H1 (cell line): ENCODE data around the gene C17orf114.

ENCODE experiments used
- CTCF ChIA-PET: fragments of 300-600 bp; sonication (Branson Sonifier 250); formaldehyde crosslinking; loops from one replicate; lab custom pipeline; 2021; ENCODE audit not compliant: partially characterized antibody; lab: Charles Lee
- POLR2A ChIA-PET: fragments of 300-600 bp; sonication (Branson Sonifier 250); formaldehyde crosslinking; loops from one replicate; lab custom pipeline; 2021; ENCODE audit warnings: inconsistent platforms; ENCODE audit not compliant: partially characterized antibody; lab: Charles Lee
- DNase-seq, 2 experiments: peaks; one replicate each; pipeline versions ENCODE4 v3.0.0 to v3.0.0-alpha.2; 2010 to 2022; ENCODE audit warnings: low spot score in 2 of 2, low read depth in 1 of 2, mixed read lengths in 1 of 2
- FAIRE-seq: peaks from 2 replicates; lab custom pipeline; 2011; peaks lifted over from hg19 to GRCh38; lab: Jason Lieb, UNC
- H2AFZ ChIP-seq: 2 replicates; pipeline ENCODE4 v1.8.1; 2012; ENCODE audit warnings: low read length, inconsistent platforms
- H2AK5ac ChIP-seq: 2 replicates; pipeline ENCODE4 v1.6.1; 2013; ENCODE audit warnings: low read depth, low read length
- H2BK120ac ChIP-seq: replicated peaks from 2 replicates; pipeline ENCODE3; 2013; ENCODE audit warnings: low read depth, low read length, inconsistent platforms
- H2BK12ac ChIP-seq: 2 replicates; pipeline ENCODE4 v1.6.1; 2013; ENCODE audit warnings: low read depth, low read length
- H2BK15ac ChIP-seq: 2 replicates; pipeline ENCODE4 v1.6.1; 2013; ENCODE audit warnings: low read length
- H2BK20ac ChIP-seq: 2 replicates; pipeline ENCODE4 v1.6.1; 2013; ENCODE audit warnings: low read length
- H2BK5ac ChIP-seq: 2 replicates; pipeline ENCODE4 v1.6.1; 2013; ENCODE audit warnings: low read depth, low read length
- H3K14ac ChIP-seq: 2 replicates; pipeline ENCODE4 v1.6.1; 2013; ENCODE audit warnings: inconsistent platforms; ENCODE audit not compliant: insufficient read length
- H3K18ac ChIP-seq: 2 replicates; pipeline ENCODE4 v1.6.1; 2013; ENCODE audit warnings: low read length; ENCODE audit errors: extremely low read depth
- H3K23ac ChIP-seq: 2 replicates; pipeline ENCODE4 v1.6.1; 2013; ENCODE audit warnings: inconsistent platforms; ENCODE audit not compliant: insufficient read length
- H3K23me2 ChIP-seq: 2 replicates; pipeline ENCODE4 v1.6.1; 2013; ENCODE audit warnings: low read depth, low read length
- H3K27ac ChIP-seq: 2 replicates; pipeline ENCODE4 v1.6.1; 2011; ENCODE audit warnings: low read depth, low read length, inconsistent platforms
- H3K27me3 ChIP-seq, 4 experiments: replicated peaks in 1 of 4; 1 replicate in 1 of 4; 2 replicates in 3 of 4; pipeline versions ENCODE4 v1.6.1 to v1.8.1; 2011 to 2013; ENCODE audit warnings: low read length in 3 of 4, mild to moderate bottlenecking in 3 of 4, inconsistent platforms in 2 of 4, mixed read lengths in 2 of 4, moderate library complexity in 1 of 4; ENCODE audit not compliant: control insufficient read depth in 3 of 4, insufficient read depth in 3 of 4; ENCODE audit errors: extremely low read depth in 1 of 4
- H3K36me3 ChIP-seq, 4 experiments: 2 replicates each; pipeline versions ENCODE4 v1.6.1 to v1.8.1; 2011 to 2013; ENCODE audit warnings: mild to moderate bottlenecking in 4 of 4, low read length in 3 of 4, moderate library complexity in 2 of 4, control low read depth in 1 of 4, inconsistent platforms in 1 of 4; ENCODE audit not compliant: insufficient read depth in 4 of 4, control insufficient read depth in 2 of 4
- H3K4ac ChIP-seq: replicated peaks from 2 replicates; pipeline ENCODE3; 2013; ENCODE audit warnings: low read length, low read depth, mixed read lengths, inconsistent platforms; ENCODE audit not compliant: insufficient read length
- H3K4me1 ChIP-seq, 4 experiments: replicated peaks in 1 of 4; 1 replicate in 1 of 4; 2 replicates in 3 of 4; pipeline versions ENCODE4 v1.6.1 to v1.8.1; 2011 to 2013; ENCODE audit warnings: low read length in 3 of 4, inconsistent platforms in 2 of 4, mixed read lengths in 1 of 4; ENCODE audit not compliant: insufficient read depth in 4 of 4, control insufficient read depth in 3 of 4
- H3K4me2 ChIP-seq, 2 experiments: 2 replicates each; pipeline versions ENCODE4 v1.6.1 to v1.8.1; 2011 to 2013; ENCODE audit warnings: low read depth in 2 of 2, low read length in 2 of 2, control low read depth in 1 of 2, inconsistent platforms in 1 of 2, mild to moderate bottlenecking in 1 of 2; ENCODE audit not compliant: insufficient read depth in 1 of 2
- H3K4me3 ChIP-seq, 4 experiments: fragments of 200-600, 300-600 bp in 1 of 4; sonication (generic), shearing (Covaris generic), sonication (Bioruptor Twin) in 1 of 4; 2 replicates each; pipeline versions ENCODE4 v1.5.1 to v1.8.1; 2011 to 2016; ENCODE audit warnings: low read length in 4 of 4, low read depth in 3 of 4, control low read depth in 2 of 4, inconsistent platforms in 2 of 4, mild to moderate bottlenecking in 2 of 4, mixed read lengths in 1 of 4, moderate library complexity in 1 of 4; ENCODE audit not compliant: insufficient read depth in 2 of 4; ENCODE audit errors: extremely low read depth in 1 of 4
- H3K56ac ChIP-seq: replicated peaks from 2 replicates; pipeline ENCODE3; 2013; ENCODE audit warnings: low read depth, mild to moderate bottlenecking, mixed read lengths, low read length, inconsistent platforms; ENCODE audit not compliant: insufficient read length
- H3K79me1 ChIP-seq: 2 replicates; pipeline ENCODE4 v1.6.1; 2013; ENCODE audit warnings: low read depth, low read length, control low read depth
- H3K79me2 ChIP-seq, 2 experiments: 2 replicates each; pipeline versions ENCODE4 v1.6.1 to v1.8.1; 2012 to 2013; ENCODE audit warnings: low read length in 2 of 2, mild to moderate bottlenecking in 2 of 2, inconsistent platforms in 1 of 2; ENCODE audit not compliant: insufficient read depth in 2 of 2, control insufficient read depth in 1 of 2
- H3K9ac ChIP-seq, 4 experiments: replicated peaks in 1 of 4; 1 replicate in 1 of 4; 2 replicates in 3 of 4; pipeline versions ENCODE4 v1.6.1 to v1.8.1; 2011 to 2013; ENCODE audit warnings: low read depth in 3 of 4, low read length in 3 of 4, control low read depth in 2 of 4, mild to moderate bottlenecking in 2 of 4, moderate library complexity in 2 of 4, inconsistent platforms in 1 of 4; ENCODE audit errors: extremely low read depth in 1 of 4
- H3K9me3 ChIP-seq, 2 experiments: 2 replicates each; pipeline versions ENCODE4 v1.6.1 to v1.8.1; 2012 to 2013; ENCODE audit warnings: mild to moderate bottlenecking in 2 of 2, moderate library complexity in 2 of 2, control low read depth in 1 of 2, inconsistent platforms in 1 of 2, low read depth in 1 of 2, low read length in 1 of 2, mixed read lengths in 1 of 2; ENCODE audit not compliant: insufficient read depth in 2 of 2
- H4K20me1 ChIP-seq, 2 experiments: replicated peaks in 1 of 2; 2 replicates each; pipeline versions ENCODE3 to v1.8.1; 2011 to 2013; ENCODE audit warnings: inconsistent platforms in 2 of 2, low read length in 2 of 2, mild to moderate bottlenecking in 1 of 2; ENCODE audit not compliant: insufficient read depth in 2 of 2, control insufficient read depth in 1 of 2
- H4K5ac ChIP-seq: 2 replicates; pipeline ENCODE4 v1.6.1; 2013; ENCODE audit warnings: low read length, low read depth, mixed read lengths, inconsistent platforms; ENCODE audit not compliant: insufficient read length
- H4K8ac ChIP-seq: 2 replicates; pipeline ENCODE4 v1.8.0; 2013; ENCODE audit warnings: mild to moderate bottlenecking, moderate library complexity, low read length, inconsistent platforms; ENCODE audit not compliant: insufficient read depth; ENCODE audit errors: extremely low read depth
- H4K91ac ChIP-seq: replicated peaks from 2 replicates; pipeline ENCODE3; 2013; ENCODE audit warnings: low read length, mixed read lengths, inconsistent platforms; ENCODE audit not compliant: insufficient read length
- BRCA1 ChIP-seq: IDR thresholded peaks from 2 replicates; pipeline ENCODE4 v1.6.1; 2012; ENCODE audit warnings: low read depth, low read length, improper control_type of control experiment
- TAF7 ChIP-seq: optimal IDR thresholded peaks from 2 replicates; pipeline ENCODE3; 2011; ENCODE audit warnings: low read depth, mild to moderate bottlenecking, inconsistent platforms, low read length, moderate library complexity, borderline replicate concordance
- ZNF274 ChIP-seq: IDR thresholded peaks from 2 replicates; pipeline ENCODE4 v1.7.0; 2012; ENCODE audit warnings: low read length, borderline replicate concordance; ENCODE audit errors: extremely low read depth
- WGBS, 2 experiments: shearing (Covaris generic) in 1 of 2; methylation state at CpG; one replicate each; pipeline versions ENCODE4 v1.1.6 to v1.1.7; 2013 to 2015; ENCODE audit warnings: low lambda C conversion rate in 2 of 2, mixed read lengths in 2 of 2, inconsistent platforms in 1 of 2, low coverage in 1 of 2, missing lambda C conversion rate in 1 of 2; ENCODE audit not compliant: insufficient replicate concordance in 2 of 2, insufficient coverage in 1 of 2, insufficient read length in 1 of 2; ENCODE audit errors: extremely low coverage in 1 of 2, missing lambda C conversion rate in 1 of 2; 5-methylcytosine and 5-hydroxymethylcytosine counted together

The C17orf114 gene

GRCh38 chr17:4808378-4808767 lies 6.2 kb upstream of the C17orf114 start:
- Histone ChIP-seq H4K8ac (no peak overlapping the region), H2BK15ac (no peak overlapping the region), H3K9ac (no peak overlapping the region), H3K23ac (no peak overlapping the region), H2BK120ac (no peak overlapping the region), H3K4me2 (peak overlapping the region in 1 of 2 experiments; percentile 75; a peak in 1 of 4 replicates), H3K27me3 (no peaks in the 10 kb centered on the region; a peak in 1 of 7 replicates), H3K18ac (no peak overlapping the region), H3K14ac (no peak overlapping the region), H2BK5ac (no peak overlapping the region), H3K36me3 (peaks cover 0 to 22% (median 5%) of the 10 kb centered on the region in 4 experiments; a peak in 5 of 8 replicates), H4K91ac (no peak overlapping the region), H4K20me1 (peaks cover 0 to 1% of the 10 kb centered on the region in 2 experiments), H2AFZ (no peak overlapping the region), H3K9me3 (no peaks in the 10 kb centered on the region), H3K4me1 (peaks cover 0 to 5% (median 4%) of the 10 kb centered on the region in 4 experiments; a peak in 3 of 7 replicates), H2BK12ac (no peak overlapping the region)
- ChIA-PET POLR2A (interaction anchor here (0.6 to 3.2 kb wide), 8 partner anchors 11 to 131 kb away, joined by 3 to 15 read pairs (median 4); partner anchors contain the start of genes RNF167 and SLC25A11), CTCF (interaction anchor here (0.7 to 3.0 kb wide), 7 partner anchors 9 to 98 kb away, joined by 3 to 14 read pairs (median 4); partner anchors contain the start of genes ARRB2 and VMO1)
- no peak for FAIRE-seq
- no peak for DNase-seq
- TF ChIP-seq TAF7 (no peak), ZNF274 (no peak), BRCA1 (no peak)
- TF ChIP-seq, all 59 proteins: peak for 0
- no peak overlapping the region for H4K5ac ChIP-seq
- H3K79me2 ChIP-seq = 0 out of 4 replicates have a peak, but pooled peaks cover 0 to 3% of the 10 kb centered on the region in 2 experiments
- no peak overlapping the region for H2BK20ac ChIP-seq
- no peak overlapping the region for H2AK5ac ChIP-seq
- no peaks in the 10 kb centered on the region for H3K79me1 ChIP-seq
- 82% methylated on average over 6 of the region's 6 CpGs; no CpG with 5 or more reads in 1 of the 2 experiments for WGBS, 2 experiments
- no peak overlapping the region for H3K27ac ChIP-seq
- no peak overlapping the region for H3K4ac ChIP-seq
- no peak overlapping the region for H3K56ac ChIP-seq
- H3K4me3 ChIP-seq = peak overlapping the region in 1 of 4 experiments; percentile 97; a peak in 1 of 8 replicates
- H3K23me2 ChIP-seq = peaks cover 6% of the 10 kb centered on the region; the same call in 1 of the 2 replicates
